Endothelial cell of umbilical vein (primary cell): ENCODE data around the gene SDC3.

Experiments used
- MAX ChIP-seq: IDR thresholded peaks from 2 replicates; pipeline ENCODE4 v1.6.1; 2011; ENCODE audit not compliant: insufficient read depth, insufficient read length
- POLR2A ChIP-seq: IDR thresholded peaks from 2 replicates; pipeline ENCODE4 v1.6.1; 2012; ENCODE audit warnings: low read depth, mild to moderate bottlenecking, control low read depth, low read length
- TF ChIP-seq, protein P1 (sequence below), 2 donors: IDR thresholded peaks; 1 replicate in 1 of 2; 2 replicates in 1 of 2; pipeline ENCODE4 v1.5.1; 2011; ENCODE audit warnings: low read length in 2 of 2, mild to moderate bottlenecking in 2 of 2, moderate library complexity in 2 of 2, control low read depth in 1 of 2, inconsistent platforms in 1 of 2, low read depth in 1 of 2; ENCODE audit not compliant: insufficient read depth in 1 of 2; ENCODE audit errors: extremely low read depth in 1 of 2

DNA sequence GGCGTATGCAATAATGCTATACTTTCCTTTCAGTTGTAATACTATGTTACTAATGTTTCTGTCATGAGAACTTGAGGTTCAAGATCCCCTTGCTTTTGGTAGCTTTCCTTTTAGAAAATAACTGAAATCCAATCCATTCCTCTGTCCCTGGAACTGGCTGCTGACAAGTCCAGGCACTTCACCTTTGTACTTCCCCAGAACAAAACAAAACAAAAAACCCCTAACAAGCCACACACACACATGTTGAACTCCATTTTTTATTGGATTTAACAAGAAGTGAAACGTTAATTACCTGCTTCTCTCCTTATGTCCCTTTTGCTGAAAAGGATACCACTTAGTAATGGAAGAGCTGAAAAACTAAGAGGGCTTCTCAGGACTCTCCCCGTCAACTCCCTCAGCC, 26.1 kb upstream of the SDC3 start:
- TF ChIP-seq, protein P1, sequence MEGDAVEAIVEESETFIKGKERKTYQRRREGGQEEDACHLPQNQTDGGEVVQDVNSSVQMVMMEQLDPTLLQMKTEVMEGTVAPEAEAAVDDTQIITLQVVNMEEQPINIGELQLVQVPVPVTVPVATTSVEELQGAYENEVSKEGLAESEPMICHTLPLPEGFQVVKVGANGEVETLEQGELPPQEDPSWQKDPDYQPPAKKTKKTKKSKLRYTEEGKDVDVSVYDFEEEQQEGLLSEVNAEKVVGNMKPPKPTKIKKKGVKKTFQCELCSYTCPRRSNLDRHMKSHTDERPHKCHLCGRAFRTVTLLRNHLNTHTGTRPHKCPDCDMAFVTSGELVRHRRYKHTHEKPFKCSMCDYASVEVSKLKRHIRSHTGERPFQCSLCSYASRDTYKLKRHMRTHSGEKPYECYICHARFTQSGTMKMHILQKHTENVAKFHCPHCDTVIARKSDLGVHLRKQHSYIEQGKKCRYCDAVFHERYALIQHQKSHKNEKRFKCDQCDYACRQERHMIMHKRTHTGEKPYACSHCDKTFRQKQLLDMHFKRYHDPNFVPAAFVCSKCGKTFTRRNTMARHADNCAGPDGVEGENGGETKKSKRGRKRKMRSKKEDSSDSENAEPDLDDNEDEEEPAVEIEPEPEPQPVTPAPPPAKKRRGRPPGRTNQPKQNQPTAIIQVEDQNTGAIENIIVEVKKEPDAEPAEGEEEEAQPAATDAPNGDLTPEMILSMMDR (IDR thresholded peaks at IDR 0.05; ENCODE audit: extremely low read depth in 1 of 2, insufficient read depth in 1 of 2, low read depth in 1 of 2, low read length in 2 of 2), result no peak
- no peak for TF ChIP-seq POLR2A
- TF ChIP-seq MAX, result no peak
